PFSK-1 (cell line): Measurements from ENCODE around the gene FAM222A.

Experiments
- FOXP2 ChIP-seq: optimal IDR thresholded peaks from 2 replicates; pipeline ENCODE3; 2011; ENCODE audit warnings: borderline replicate concordance, control low read depth, inconsistent platforms; ENCODE audit not compliant: insufficient read depth; ENCODE audit errors: extremely low read length, extremely low read depth
- POLR2AphosphoS5 ChIP-seq: IDR thresholded peaks from 2 replicates; pipeline ENCODE4 v1.6.1; 2012; ENCODE audit warnings: low read depth, mild to moderate bottlenecking, control low read depth, low read length, moderate library complexity
- SIN3A ChIP-seq: IDR thresholded peaks from 2 replicates; pipeline ENCODE4 v1.6.1; 2012; ENCODE audit warnings: mild to moderate bottlenecking, low read length, moderate library complexity, borderline replicate concordance; ENCODE audit not compliant: insufficient read depth
- TAF1 ChIP-seq: IDR thresholded peaks from 2 replicates; pipeline ENCODE4 v1.6.1; 2012; ENCODE audit warnings: low read length, control low read depth, borderline replicate concordance; ENCODE audit not compliant: insufficient read depth
- TF ChIP-seq, protein P1 (sequence below), 2 experiments: IDR thresholded peaks; 2 replicates each; pipeline versions ENCODE4 v1.6.1 to v1.8.0; 2011 to 2012; ENCODE audit warnings: low read depth in 2 of 2, low read length in 2 of 2, control low read depth in 1 of 2, inconsistent platforms in 1 of 2, mild to moderate bottlenecking in 1 of 2, moderate library complexity in 1 of 2; ENCODE audit not compliant: insufficient read depth in 1 of 2

FAM222A gene

GRCh38 chr12:109723311-109723881 lies 9.8 kb downstream of the FAM222A start:
- no peak for TF ChIP-seq TAF1
- TF ChIP-seq, protein P1, sequence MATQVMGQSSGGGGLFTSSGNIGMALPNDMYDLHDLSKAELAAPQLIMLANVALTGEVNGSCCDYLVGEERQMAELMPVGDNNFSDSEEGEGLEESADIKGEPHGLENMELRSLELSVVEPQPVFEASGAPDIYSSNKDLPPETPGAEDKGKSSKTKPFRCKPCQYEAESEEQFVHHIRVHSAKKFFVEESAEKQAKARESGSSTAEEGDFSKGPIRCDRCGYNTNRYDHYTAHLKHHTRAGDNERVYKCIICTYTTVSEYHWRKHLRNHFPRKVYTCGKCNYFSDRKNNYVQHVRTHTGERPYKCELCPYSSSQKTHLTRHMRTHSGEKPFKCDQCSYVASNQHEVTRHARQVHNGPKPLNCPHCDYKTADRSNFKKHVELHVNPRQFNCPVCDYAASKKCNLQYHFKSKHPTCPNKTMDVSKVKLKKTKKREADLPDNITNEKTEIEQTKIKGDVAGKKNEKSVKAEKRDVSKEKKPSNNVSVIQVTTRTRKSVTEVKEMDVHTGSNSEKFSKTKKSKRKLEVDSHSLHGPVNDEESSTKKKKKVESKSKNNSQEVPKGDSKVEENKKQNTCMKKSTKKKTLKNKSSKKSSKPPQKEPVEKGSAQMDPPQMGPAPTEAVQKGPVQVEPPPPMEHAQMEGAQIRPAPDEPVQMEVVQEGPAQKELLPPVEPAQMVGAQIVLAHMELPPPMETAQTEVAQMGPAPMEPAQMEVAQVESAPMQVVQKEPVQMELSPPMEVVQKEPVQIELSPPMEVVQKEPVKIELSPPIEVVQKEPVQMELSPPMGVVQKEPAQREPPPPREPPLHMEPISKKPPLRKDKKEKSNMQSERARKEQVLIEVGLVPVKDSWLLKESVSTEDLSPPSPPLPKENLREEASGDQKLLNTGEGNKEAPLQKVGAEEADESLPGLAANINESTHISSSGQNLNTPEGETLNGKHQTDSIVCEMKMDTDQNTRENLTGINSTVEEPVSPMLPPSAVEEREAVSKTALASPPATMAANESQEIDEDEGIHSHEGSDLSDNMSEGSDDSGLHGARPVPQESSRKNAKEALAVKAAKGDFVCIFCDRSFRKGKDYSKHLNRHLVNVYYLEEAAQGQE (IDR thresholded peaks at IDR 0.05; ENCODE audit: insufficient read depth in 1 of 2, low read depth in 2 of 2, low read length in 2 of 2), result no peak
- TF ChIP-seq SIN3A, result no peak
- TF ChIP-seq POLR2AphosphoS5, result no peak
- TF ChIP-seq FOXP2, result no peak

DNA sequence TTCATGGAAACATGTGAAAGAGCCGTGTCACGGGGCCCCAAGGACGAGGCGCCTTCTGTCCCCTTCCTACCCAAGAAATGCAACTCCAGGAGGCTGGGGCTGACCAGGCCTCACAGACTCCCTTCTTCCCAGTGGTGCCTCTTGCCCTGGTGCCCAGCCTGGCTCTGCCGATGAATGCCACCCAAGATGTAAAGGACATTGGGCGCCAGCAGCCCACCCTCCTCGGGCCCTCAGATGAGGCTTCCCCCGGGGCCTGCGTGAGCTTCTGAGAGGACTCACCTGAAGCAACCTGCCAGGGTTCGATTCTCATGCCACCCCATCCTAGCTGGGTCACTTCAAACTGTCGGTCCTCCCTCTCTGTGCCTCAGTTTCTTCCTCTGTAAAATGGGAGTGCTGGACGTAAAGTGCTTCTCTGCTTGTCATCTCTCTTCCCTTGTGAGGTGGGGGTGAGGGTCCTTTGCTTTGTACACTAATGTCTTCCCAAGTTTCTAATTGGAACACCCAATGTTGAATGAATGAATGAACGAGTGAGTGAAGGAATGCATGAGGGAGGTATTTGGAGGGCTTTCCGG lies 10.8 kb downstream of the FAM222A start:
- TF ChIP-seq POLR2AphosphoS5 (no peak), SIN3A (no peak)

- TF ChIP-seq FOXP2 (no peak), POLR2AphosphoS5 (no peak), TAF1 (no peak), SIN3A (no peak)
- TF ChIP-seq, protein P1 (IDR thresholded peaks at IDR 0.05; ENCODE audit: insufficient read depth in 1 of 2, low read depth in 2 of 2, low read length in 2 of 2), result no peak
Measured at GRCh38 chr12:109725321-109726105, 11.9 kb downstream of the FAM222A start.

GRCh38 chr12:109726106-109726497 lies 12.5 kb downstream of the FAM222A start:
- no peak for TF ChIP-seq FOXP2
- no peak for TF ChIP-seq TAF1
- TF ChIP-seq, protein P1 (IDR thresholded peaks at IDR 0.05; ENCODE audit: insufficient read depth in 1 of 2, low read depth in 2 of 2, low read length in 2 of 2), result no peak
- no peak for TF ChIP-seq POLR2AphosphoS5
- no peak for TF ChIP-seq SIN3A

GRCh38 chr12:109726511-109727038 lies 12.9 kb downstream of the FAM222A start:
- TF ChIP-seq FOXP2 (no peak), POLR2AphosphoS5 (no peak), SIN3A (no peak), TAF1 (no peak)
- TF ChIP-seq, protein P1 (IDR thresholded peaks at IDR 0.05; ENCODE audit: insufficient read depth in 1 of 2, low read depth in 2 of 2, low read length in 2 of 2), result no peak
